CD4-positive, alpha-beta T cell treated with Interleukin-6 at 100 ng/mL for 8 hours (primary cell): ENCODE results near the gene AK9.

ENCODE experiments used
- DNase-seq: peaks from one replicate; pipeline ENCODE4 v3.0.0-alpha.2; 2020; ENCODE audit warnings: mixed read lengths, low spot score

The AK9 gene

GRCh38 chr6:109456710-109457561 lies 234.1 kb downstream of the AK9 start:
- DNase-seq: no peak

DNA sequence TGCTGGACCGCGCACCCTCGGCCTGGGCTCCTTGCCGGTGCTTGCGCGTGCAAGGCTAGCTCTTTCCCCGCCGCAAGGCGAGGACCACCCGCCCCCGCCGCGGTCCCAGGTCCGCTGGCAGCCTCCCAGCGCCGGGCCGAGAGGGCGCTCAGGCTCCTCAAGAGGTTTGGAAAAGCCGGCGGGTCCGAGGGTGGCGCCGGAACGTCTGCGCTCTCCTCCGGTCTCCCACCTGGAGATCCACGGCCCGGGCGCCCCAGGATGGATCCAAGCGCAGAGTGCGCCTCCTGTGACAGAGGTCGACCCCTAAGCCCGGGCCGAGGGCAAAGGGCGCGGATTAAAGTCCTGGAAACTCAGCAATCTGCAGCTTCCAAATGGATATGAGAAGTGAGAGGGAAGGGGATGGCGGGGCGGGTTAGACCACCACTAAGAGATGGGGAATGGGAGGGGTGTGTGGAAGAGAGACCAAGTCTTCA lies 234.9 kb downstream of the AK9 start:
- DNase-seq: no peak

- DNase-seq: peak; percentile 80
Measured at GRCh38 chr6:109455437-109456110, 235.4 kb downstream of the AK9 start, which contains the start of gene MICAL1. Gene MICAL1 (minus strand): TSS chr6:109455772. CDS start chr6:109454196, 1,576 bp downstream.

- peak; percentile 68 for DNase-seq
Measured at GRCh38 chr6:109454496-109455436, 236.2 kb downstream of the AK9 start.

GRCh38 chr6:109453594-109454495 lies 237.2 kb downstream of the AK9 start:
- DNase-seq: no peak

DNA sequence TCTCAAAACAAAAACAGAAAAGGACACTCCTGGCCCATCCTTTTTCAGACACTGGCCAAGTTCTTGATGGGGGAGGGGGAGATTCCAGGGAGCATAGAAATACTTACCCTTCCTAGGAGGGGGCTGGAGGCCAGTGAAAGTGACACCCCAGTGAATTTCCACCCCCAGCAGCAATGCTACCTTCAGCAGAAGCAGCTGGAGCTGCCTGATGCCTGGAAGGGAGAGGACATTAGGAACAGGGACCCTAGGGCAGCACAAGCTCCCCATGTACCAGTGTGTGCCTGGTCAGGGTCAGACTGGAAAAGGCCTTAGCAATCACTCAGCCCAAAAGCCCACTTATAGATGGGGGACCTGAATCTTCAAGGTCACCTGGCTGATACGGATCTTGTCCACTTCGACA lies 237.8 kb downstream of the AK9 start:
- no peak for DNase-seq

DNA sequence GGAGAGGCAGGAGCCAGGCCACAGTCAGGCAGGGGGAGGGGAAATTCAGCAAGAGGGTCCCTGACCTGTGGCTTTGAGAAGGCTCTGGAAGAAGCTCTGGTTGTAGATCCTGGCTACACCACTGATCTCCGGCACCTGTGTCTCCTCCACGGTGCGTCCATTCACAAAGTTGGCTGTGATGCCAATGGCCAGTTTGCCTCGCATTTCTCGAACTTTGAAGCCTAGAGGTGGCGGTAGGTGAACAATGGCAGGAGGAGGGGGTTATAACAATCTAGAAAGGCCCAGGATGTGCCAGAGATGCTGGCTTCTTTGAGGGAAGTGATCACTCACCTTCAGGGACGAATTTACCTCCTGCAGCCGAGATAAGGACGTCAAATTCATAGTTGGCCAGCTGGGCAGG lies 238.8 kb downstream of the AK9 start:
- no peak for DNase-seq

GRCh38 chr6:109451376-109451775 lies 239.6 kb downstream of the AK9 start:
- no peak for DNase-seq

DNA sequence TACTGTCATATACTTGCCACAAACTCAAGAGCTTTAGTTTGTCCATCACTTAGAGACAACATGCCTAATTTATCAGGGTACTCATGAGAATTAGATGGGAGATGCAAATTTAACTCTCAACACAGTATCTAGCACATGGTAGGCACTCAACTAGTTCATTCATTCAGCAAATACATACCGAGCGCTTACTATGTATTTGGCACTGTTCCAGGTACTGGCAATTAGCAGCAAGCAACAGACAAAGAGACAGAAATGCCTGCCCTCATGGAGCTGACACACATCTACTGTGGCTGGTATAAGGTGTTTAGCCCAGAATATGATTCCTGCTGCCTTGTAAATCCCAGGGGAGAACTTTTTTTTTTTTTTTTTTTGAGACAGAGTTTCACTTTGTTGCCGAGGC lies 240.2 kb downstream of the AK9 start:
- no peak for DNase-seq

DNA sequence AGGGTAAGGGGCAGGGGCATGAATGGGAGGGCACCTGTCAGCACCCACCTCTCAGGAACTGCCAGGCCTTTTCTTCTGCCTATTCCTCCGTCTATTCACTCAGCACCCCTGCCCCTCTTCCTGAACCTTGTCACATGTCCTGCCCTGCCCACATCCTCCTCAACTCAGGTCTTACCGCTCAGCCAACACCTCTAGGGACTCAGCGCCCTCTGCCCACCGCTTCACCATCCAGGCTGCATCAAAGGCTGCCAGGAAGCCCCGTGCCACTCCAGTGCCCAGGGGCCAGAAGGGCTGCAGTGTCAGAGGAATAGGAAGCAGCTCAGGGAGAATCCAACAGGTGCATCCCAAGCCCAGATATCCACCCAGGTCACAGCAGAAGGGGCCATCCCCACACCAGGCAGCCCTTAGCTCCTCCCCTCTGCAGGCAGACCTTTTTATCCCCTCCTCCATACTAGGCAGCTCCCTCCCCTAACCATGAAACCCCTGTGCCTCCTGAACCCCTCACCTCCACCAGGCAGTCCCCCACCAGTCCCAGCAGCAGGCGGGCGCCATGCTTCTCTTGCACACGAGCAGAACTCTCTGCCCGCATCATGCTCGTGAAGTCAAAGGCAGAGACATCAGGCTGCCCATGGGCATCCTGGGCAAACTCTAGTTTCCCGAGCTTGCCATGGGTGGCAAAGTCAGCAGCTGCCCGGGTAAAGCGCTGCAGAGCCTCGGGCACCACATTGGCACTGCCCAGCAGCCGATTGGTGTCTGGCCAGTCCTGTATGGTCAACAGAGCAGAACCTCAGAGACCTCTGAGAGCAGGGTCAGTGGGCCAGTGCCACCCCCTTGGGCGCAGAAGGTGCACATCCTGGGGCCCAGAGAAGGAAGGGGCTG lies 241.0 kb downstream of the AK9 start:
- peak; percentile 53 for DNase-seq

DNA sequence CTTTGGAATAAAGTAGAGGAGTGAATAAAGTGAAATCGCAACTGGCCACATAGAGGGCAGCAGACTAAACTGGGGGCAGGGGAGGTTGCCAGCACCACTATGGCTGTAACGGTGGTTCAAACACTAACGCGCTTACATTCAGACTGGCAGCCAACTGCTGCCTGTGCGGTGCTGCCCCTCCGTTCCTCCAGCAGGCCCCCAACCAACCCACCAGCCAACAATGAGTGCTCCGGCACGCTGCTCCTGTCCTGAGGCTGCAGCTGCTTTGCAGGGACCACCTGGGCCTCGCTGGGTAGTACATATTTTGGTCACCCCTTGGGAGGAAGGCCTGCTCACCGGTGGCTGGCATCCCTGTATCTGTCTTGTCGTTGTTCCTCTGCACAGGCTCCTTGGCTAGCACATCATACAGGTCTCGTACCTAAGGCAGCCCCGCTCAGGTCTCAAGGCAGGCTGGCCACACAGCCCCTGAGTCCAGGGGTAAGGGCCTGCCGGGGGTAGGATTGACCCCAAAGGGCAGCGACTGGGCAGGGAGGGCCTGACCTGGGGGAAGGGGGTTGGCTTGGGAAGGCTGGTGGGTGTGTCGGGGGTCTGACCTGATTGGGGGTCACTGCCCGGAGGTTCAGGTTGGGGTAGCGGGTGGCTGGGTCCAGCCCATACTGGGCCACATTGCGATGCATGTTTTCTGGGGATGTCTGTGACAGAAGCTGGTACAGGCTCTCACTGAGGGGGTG lies 241.8 kb downstream of the AK9 start:
- DNase-seq: no peak

GRCh38 chr6:109448615-109449014 lies 242.4 kb downstream of the AK9 start:
- DNase-seq: no peak

DNA sequence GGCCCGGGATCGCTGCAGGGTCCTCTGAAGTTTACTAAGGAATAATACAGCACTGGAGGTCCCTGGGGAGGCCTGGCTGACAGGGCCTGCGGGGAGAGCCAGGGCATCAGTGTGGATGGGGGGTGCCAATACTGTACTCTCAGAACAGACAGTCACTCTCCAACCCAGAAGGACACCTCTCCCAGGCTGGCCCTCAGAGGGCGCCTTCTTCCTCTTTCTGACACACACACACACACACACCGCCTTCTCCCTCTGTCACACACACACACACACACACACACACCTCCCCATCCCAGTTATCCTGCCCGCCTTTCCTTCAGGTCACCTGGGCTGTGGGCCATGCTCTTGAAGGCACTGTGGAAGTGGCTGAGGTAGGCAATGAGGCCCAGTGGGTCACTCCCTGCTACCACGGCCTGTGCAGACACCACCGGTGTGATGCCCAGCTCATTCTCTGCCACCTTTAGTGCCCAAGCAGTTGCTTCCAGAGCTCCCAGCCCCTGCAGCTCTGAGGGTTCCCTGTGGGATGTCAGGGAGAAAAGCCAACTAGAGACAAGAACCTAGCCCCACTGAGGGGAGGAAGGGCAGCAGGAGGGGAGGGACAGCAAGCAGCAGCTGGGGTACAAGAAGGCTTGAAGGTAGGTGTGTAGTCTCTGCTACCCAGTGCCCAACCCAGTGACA lies 243.0 kb downstream of the AK9 start:
- no peak for DNase-seq

DNA sequence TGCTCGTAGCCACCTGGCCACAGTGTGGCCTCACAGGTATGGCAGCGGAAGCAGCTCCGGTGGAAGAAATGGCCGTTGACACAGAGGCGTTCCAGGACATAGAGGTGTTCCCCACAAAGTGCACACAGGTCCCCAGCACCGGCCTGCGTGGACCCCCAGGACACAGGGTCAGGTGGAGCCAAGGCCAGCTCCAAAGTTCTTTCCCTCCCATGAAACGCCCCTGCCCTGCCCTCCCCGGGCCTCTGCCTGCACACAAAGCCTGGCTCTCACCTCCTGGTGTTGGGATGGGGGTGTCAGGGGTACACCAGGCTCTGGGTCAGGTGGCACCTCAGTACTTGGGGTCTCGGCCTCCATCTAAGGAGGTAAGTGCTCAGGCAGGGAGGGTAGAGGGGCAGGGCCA lies 243.9 kb downstream of the AK9 start:
- no peak for DNase-seq

DNA sequence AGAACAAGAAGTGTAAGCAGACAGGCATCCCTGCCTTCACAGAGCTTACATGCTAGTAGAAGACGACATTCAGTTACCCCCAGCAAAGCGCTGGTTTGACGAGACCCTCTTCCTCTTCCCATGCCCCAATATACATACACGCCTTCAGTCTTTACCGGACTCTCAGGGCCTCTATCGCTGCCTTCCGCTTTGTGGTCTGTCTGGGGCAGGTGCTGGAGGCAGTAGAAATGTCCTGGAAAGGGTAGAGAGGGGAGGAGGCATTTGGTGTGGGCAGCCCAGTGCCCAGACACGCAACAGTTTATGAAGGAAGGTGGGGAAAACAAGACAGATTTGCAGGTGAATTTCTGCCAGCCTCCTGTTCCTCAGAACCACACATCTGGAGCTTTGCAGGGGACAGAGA lies 244.5 kb downstream of the AK9 start:
- DNase-seq: no peak

DNA sequence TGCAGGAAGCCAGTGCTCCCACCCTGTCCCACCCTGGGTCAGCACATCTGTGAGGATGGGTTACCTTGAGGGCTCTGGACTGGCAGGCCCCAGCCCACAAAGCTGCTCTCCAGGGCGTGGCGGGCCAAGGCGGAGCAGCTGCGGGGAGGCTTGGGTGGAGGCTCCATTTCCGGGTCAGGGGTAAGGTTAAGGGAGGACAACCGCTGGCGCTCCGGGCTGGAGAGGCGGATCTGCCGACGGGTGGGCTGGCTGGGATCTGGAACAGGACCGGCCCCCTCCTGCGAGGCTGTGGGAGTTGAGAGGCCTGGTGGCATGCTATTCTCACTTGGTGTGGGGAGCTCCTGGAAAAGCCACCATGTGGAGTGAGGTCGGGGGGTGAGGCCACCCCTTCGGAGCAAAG lies 244.9 kb downstream of the AK9 start:
- DNase-seq: no peak

DNA sequence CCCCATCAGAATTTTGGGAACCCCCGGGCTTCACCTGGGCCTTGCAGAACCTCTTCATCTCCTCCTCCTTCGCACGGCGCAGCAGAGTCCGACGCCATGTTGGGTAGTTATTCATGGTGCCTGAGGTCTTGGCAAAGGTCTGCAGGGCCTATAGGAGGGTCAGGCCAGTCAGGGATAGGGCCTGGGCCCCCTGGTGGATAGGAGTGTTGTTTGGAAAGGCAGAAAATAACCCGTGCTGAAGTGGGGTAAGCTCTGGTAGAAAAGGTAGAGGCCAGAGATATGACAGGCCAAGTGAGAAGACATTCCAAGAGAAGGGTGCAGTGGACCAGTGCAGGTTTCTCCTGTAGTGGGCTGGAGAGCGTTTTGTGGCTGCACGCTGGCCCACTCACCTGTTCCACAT lies 245.6 kb downstream of the AK9 start:
- DNase-seq: no peak

DNA sequence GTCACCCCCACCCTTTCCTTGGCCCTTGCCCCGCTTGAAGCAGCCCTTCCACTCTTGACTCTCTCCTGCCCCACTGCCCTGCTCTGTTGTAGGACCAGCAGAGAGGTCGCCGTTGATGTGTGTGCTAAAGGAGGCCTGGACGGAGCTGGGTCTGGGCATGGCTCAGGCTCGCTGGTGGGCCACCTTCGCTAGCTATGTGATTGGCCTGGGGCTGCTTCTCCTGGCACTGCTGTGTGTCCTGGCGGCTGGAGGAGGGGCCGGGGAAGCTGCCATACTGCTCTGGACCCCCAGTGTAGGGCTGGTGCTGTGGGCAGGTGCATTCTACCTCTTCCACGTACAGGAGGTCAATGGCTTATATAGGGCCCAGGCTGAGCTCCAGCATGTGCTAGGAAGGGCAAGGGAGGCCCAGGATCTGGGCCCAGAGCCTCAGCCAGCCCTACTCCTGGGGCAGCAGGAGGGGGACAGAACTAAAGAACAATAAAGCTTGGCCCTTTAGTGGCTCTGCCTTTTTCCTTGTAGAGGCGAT lies 247.5 kb downstream of the AK9 start:
- DNase-seq: no peak
